WERI-Rb-1 (cell line): ENCODE results near the gene MAST3.

Experiments used
- DNase-seq: peaks from one replicate; pipeline ENCODE4 v3.0.0-alpha.2; 2020
- H3K27ac ChIP-seq: fragments of 250-450 bp; sonication (Bioruptor Pico); 2 replicates; pipeline ENCODE4 v1.5.1; 2020; ENCODE audit warnings: mild to moderate bottlenecking, moderate library complexity
- H3K27me3 ChIP-seq: fragments of 250-450 bp; sonication (Bioruptor Pico); 2 replicates; pipeline ENCODE4 v1.5.1; 2021; ENCODE audit warnings: mild to moderate bottlenecking, low read depth, moderate library complexity; ENCODE audit not compliant: insufficient read depth, severe bottlenecking
- H3K36me3 ChIP-seq: fragments of 250-450 bp; sonication (Bioruptor Pico); 2 replicates; pipeline ENCODE4 v1.5.1; 2020; ENCODE audit warnings: mild to moderate bottlenecking, moderate library complexity
- H3K4me3 ChIP-seq: 2 replicates; pipeline ENCODE4 v1.5.1; 2011; ENCODE audit warnings: low read depth, mild to moderate bottlenecking, control low read depth, low read length
- H3K9me3 ChIP-seq: fragments of 250-450 bp; sonication (Bioruptor Pico); 2 replicates; pipeline ENCODE4 v1.5.1; 2021; ENCODE audit warnings: mild to moderate bottlenecking, moderate library complexity; ENCODE audit not compliant: severe bottlenecking
- CTCF ChIP-seq: IDR thresholded peaks from 2 replicates; pipeline ENCODE4 v1.5.1; 2011; ENCODE audit warnings: low read depth, mild to moderate bottlenecking, control low read depth, inconsistent platforms, low read length

Gene MAST3

GRCh38 chr19:18109733-18110608 lies 12.4 kb downstream of the MAST3 start:
- Histone ChIP-seq H3K27me3 (no peaks in the 10 kb centered on the region), H3K9me3 (no peaks in the 10 kb centered on the region), H3K4me3 (peak overlapping the region; percentile 65), H3K36me3 (peaks cover 3% of the 10 kb centered on the region; the same call in 1 of the 2 replicates), H3K27ac (peak overlapping the region; percentile 32)
- no peak for TF ChIP-seq CTCF
- DNase-seq: peak; percentile 63

GRCh38 chr19:18110609-18111232 lies 13.1 kb downstream of the MAST3 start:
- no peaks in the 10 kb centered on the region for H3K27me3 ChIP-seq
- TF ChIP-seq CTCF: no peak
- no peaks in the 10 kb centered on the region for H3K9me3 ChIP-seq
- peaks cover 3% of the 10 kb centered on the region; the same call in 1 of the 2 replicates for H3K36me3 ChIP-seq
- H3K27ac ChIP-seq: no peak overlapping the region
- DNase-seq: peak; percentile 53
- H3K4me3 ChIP-seq: peak overlapping the region; percentile 65

GRCh38 chr19:18112989-18113478 lies 15.5 kb downstream of the MAST3 start:
- no peaks in the 10 kb centered on the region for H3K27me3 ChIP-seq
- H3K36me3 ChIP-seq: peaks cover 3% of the 10 kb centered on the region; the same call in 1 of the 2 replicates
- no peak overlapping the region for H3K27ac ChIP-seq
- peak; percentile 97 for TF ChIP-seq CTCF
- H3K9me3 ChIP-seq: no peaks in the 10 kb centered on the region
- no peak overlapping the region for H3K4me3 ChIP-seq
- DNase-seq: peak; percentile 90

- H3K4me3 ChIP-seq: no peak overlapping the region
- DNase-seq: no peak
- H3K27ac ChIP-seq: no peak overlapping the region
- no peak for TF ChIP-seq CTCF
- H3K36me3 ChIP-seq: peaks cover 3% of the 10 kb centered on the region; the same call in 1 of the 2 replicates
- no peaks in the 10 kb centered on the region for H3K27me3 ChIP-seq
- no peaks in the 10 kb centered on the region for H3K9me3 ChIP-seq
These were observed 16.2 kb downstream of the MAST3 start for GRCh38 chr19:18113827-18114226.

- peaks cover 3% of the 10 kb centered on the region; the same call in 1 of the 2 replicates for H3K36me3 ChIP-seq
- no peak for DNase-seq
- no peak for TF ChIP-seq CTCF
- no peak overlapping the region for H3K4me3 ChIP-seq
- no peak overlapping the region for H3K27ac ChIP-seq
- H3K9me3 ChIP-seq: no peaks in the 10 kb centered on the region
- H3K27me3 ChIP-seq: no peaks in the 10 kb centered on the region
These were observed 16.9 kb downstream of the MAST3 start for GRCh38 chr19:18114483-18114882.
